Measurements from ENCODE around the gene IPO4. TPM values are rescaled to one million over a fixed set of nuclear protein-coding genes. Genes with fewer than 3 reads are reported as not detected.

IPO4 gene
- total RNA-seq, 1 donor: 54.7 TPM

GRCh38 chr14:24135834-24136683, 52.6 kb downstream of the IPO4 start, which contains the start of gene PSME1:
Gene PSME1 (plus strand): TSS chr14:24136194. CDS start chr14:24136263, 69 bp downstream.

DNA sequence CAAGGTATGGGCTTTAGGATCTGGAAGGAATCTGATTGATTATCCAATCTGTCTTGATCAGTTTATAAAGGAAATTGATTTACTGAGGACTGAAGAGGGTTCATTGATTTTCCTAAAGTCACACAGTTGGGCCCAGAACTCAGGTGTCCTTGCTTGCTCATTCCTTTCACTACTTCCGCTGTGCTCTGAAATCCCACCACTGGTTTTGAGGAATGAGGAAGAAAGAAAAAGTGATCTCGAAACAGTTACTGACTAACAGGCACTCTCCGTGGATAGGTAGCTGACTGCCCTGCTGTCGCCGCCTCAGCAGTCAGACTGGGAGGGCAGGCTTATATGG, 58.3 kb downstream of the IPO4 start, which contains the start of gene FITM1:
Gene FITM1 (plus strand): TSS at position 280 of the 337 bp plus-strand sequence. CDS start 905 bp downstream, outside the sequence.

Small RNA genes within 50 kb of the gene (small RNA-seq; reads per million reads assigned to genes)
- gene AL136295.4 (not detected), gene CHMP4A (not detected), gene IPO4 (not detected), gene IRF9 (0.49 reads per million), gene MDP1 (not detected), gene RNA5SP383 (not detected)

Other genes starting within 250 kb of the IPO4 start
- gene DHRS4, start 235.0 kb downstream of the IPO4 start, total RNA-seq: 33.3 and 35.4 TPM in 2 replicates
- gene DHRS4L2, start 199.9 kb downstream of the IPO4 start, total RNA-seq: 11.1 and 12.2 TPM in 2 replicates
- 0.14 TPM in 1 of 2 replicates, not detected in the other for gene CARMIL3, start 136.8 kb downstream of the IPO4 start, total RNA-seq
- not detected in 2 replicates for gene CPNE6, start 117.3 kb downstream of the IPO4 start, total RNA-seq
- gene PCK2, start 94.5 kb downstream of the IPO4 start, total RNA-seq: 6.6 and 11.2 TPM in 2 replicates
- 35.8 and 36.3 TPM in 2 replicates for gene DCAF11, start 74.0 kb downstream of the IPO4 start, total RNA-seq
- 0.40 and 0.57 TPM in 2 replicates for gene NRL, start 73.9 kb downstream of the IPO4 start, total RNA-seq
- gene FITM1, start 58.2 kb downstream of the IPO4 start, total RNA-seq: 0.27 TPM in 1 of 2 replicates, not detected in the other
- gene PSME1, start 52.6 kb downstream of the IPO4 start, total RNA-seq: 86.7 and 90.6 TPM in 2 replicates
- 14.9 and 15.3 TPM in 2 replicates for gene EMC9, start 47.2 kb downstream of the IPO4 start, total RNA-seq
- 76.7 and 77.1 TPM in 2 replicates for gene PSME2, start 42.2 kb downstream of the IPO4 start, total RNA-seq
- 42.4 and 54.4 TPM in 2 replicates for gene RNF31, start 41.3 kb downstream of the IPO4 start, total RNA-seq
- gene IRF9, start 27.6 kb downstream of the IPO4 start, total RNA-seq: 24.3 and 32.3 TPM in 2 replicates
- gene REC8, start 16.7 kb downstream of the IPO4 start, total RNA-seq: 2.3 and 8.1 TPM in 2 replicates
- 52.5 and 61.0 TPM in 2 replicates for gene TM9SF1, start 6.6 kb upstream of the IPO4 start, total RNA-seq
- gene TSSK4, start 16.9 kb upstream of the IPO4 start, total RNA-seq: 0.13 TPM in 1 of 2 replicates, not detected in the other
- 29.4 and 35.6 TPM in 2 replicates for gene CHMP4A, start 24.7 kb upstream of the IPO4 start, total RNA-seq
- 3.2 and 6.0 TPM in 2 replicates for gene MDP1, start 27.2 kb upstream of the IPO4 start, total RNA-seq
- gene NEDD8, start 43.6 kb upstream of the IPO4 start, total RNA-seq: 118 and 150 TPM in 2 replicates
- gene GMPR2, start 44.1 kb upstream of the IPO4 start, total RNA-seq: 63.4 and 67.2 TPM in 2 replicates
- gene TINF2, start 53.8 kb upstream of the IPO4 start, total RNA-seq: 50.8 and 52.1 TPM in 2 replicates
- gene TGM1, start 74.4 kb upstream of the IPO4 start, total RNA-seq: 1.1 and 1.2 TPM in 2 replicates
- gene RABGGTA, start 82.8 kb upstream of the IPO4 start, total RNA-seq: 26.1 and 34.3 TPM in 2 replicates
- gene DHRS1, start 111.0 kb upstream of the IPO4 start, total RNA-seq: 10.1 and 10.9 TPM in 2 replicates
- gene NOP9, start 111.0 kb upstream of the IPO4 start, total RNA-seq: 31.8 and 34.1 TPM in 2 replicates
- gene CIDEB, start 119.2 kb upstream of the IPO4 start, total RNA-seq: 2.7 and 3.0 TPM in 2 replicates
- gene LTB4R2, start 121.3 kb upstream of the IPO4 start, total RNA-seq: 10.6 and 10.8 TPM in 2 replicates
- gene LTB4R, start 122.7 kb upstream of the IPO4 start, total RNA-seq: 2.9 and 4.7 TPM in 2 replicates
- gene ADCY4, start 146.3 kb upstream of the IPO4 start, total RNA-seq: 30.9 and 34.2 TPM in 2 replicates
- 2.1 and 5.8 TPM in 2 replicates for gene RIPK3, start 151.2 kb upstream of the IPO4 start, total RNA-seq
- 12.5 and 20.2 TPM in 2 replicates for gene NFATC4, start 179.4 kb upstream of the IPO4 start, total RNA-seq
- gene NYNRIN, start 210.2 kb upstream of the IPO4 start, total RNA-seq: 11.7 and 12.9 TPM in 2 replicates
- 1.1 and 1.6 TPM in 2 replicates for gene CBLN3, start 240.9 kb upstream of the IPO4 start, total RNA-seq
- gene KHNYN, start 241.1 kb upstream of the IPO4 start, total RNA-seq: 38.4 and 39.0 TPM in 2 replicates

Data from thoracic aorta endothelial cell (primary cell).